H9 (cell line): Measurements from ENCODE around the gene RSPO1. TPM values are rescaled to one million over a fixed set of nuclear protein-coding genes. Genes with fewer than 3 reads are reported as not detected.

Source experiments
- DNase-seq: peaks from one replicate; pipeline ENCODE4 v3.0.0-alpha.2; 2017
- H2AFZ ChIP-seq: one replicate; pipeline ENCODE4 v1.6.1; 2013; ENCODE audit warnings: mild to moderate bottlenecking, low read length, control low read depth, moderate library complexity
- H2AK5ac ChIP-seq: 2 replicates; pipeline ENCODE4 v1.6.1; 2013; ENCODE audit warnings: low read length, control low read depth, mixed read lengths; ENCODE audit not compliant: insufficient read length
- H2BK120ac ChIP-seq: one replicate; pipeline ENCODE4 v1.6.1; 2013; ENCODE audit warnings: low read depth, mild to moderate bottlenecking, low read length, control low read depth, inconsistent platforms; ENCODE audit not compliant: poor library complexity, severe bottlenecking
- H2BK12ac ChIP-seq: 2 replicates; pipeline ENCODE4 v1.6.1; 2013; ENCODE audit warnings: low read length, control low read depth, mixed read lengths, low read depth; ENCODE audit not compliant: insufficient read length
- H2BK15ac ChIP-seq: 2 replicates; pipeline ENCODE4 v1.6.1; 2013; ENCODE audit warnings: low read depth, low read length, control low read depth
- H2BK20ac ChIP-seq: one replicate; pipeline ENCODE4 v1.6.1; 2013; ENCODE audit warnings: low read depth, mild to moderate bottlenecking, low read length, control low read depth, inconsistent platforms; ENCODE audit not compliant: poor library complexity, severe bottlenecking
- H2BK5ac ChIP-seq: 2 replicates; pipeline ENCODE4 v1.6.1; 2013; ENCODE audit warnings: low read length, control low read depth, mixed read lengths; ENCODE audit not compliant: insufficient read length
- H3K14ac ChIP-seq: 2 replicates; pipeline ENCODE4 v1.6.1; 2013; ENCODE audit warnings: low read length, control low read depth; ENCODE audit not compliant: insufficient read depth
- H3K18ac ChIP-seq: 2 replicates; pipeline ENCODE4 v1.6.1; 2013; ENCODE audit warnings: low read depth, mild to moderate bottlenecking, mixed read lengths, low read length, control low read depth; ENCODE audit not compliant: insufficient read length
- H3K23ac ChIP-seq: 2 replicates; pipeline ENCODE4 v1.6.1; 2013; ENCODE audit warnings: low read length, control low read depth, mixed read lengths, low read depth; ENCODE audit not compliant: insufficient read length
- H3K23me2 ChIP-seq: 2 replicates; pipeline ENCODE4 v1.6.1; 2013; ENCODE audit warnings: low read depth, mild to moderate bottlenecking, mixed read lengths, low read length, control low read depth; ENCODE audit not compliant: insufficient read length, poor library complexity, severe bottlenecking
- H3K27ac ChIP-seq: 2 replicates; pipeline ENCODE4 v1.5.1; 2013; ENCODE audit warnings: low read length, control low read depth, mixed read lengths, low read depth; ENCODE audit not compliant: insufficient read length
- H3K27me3 ChIP-seq: 2 replicates; pipeline ENCODE4 v1.6.1; 2013; ENCODE audit warnings: low read length, control low read depth, inconsistent platforms; ENCODE audit not compliant: insufficient read depth
- H3K4ac ChIP-seq: 2 replicates; pipeline ENCODE4 v1.6.1; 2013; ENCODE audit warnings: low read depth, mild to moderate bottlenecking, control low read depth, inconsistent platforms, low read length, moderate library complexity
- H3K4me1 ChIP-seq: 2 replicates; pipeline ENCODE4 v1.6.1; 2013; ENCODE audit warnings: low read length, control low read depth, inconsistent platforms; ENCODE audit not compliant: insufficient read depth
- H3K4me2 ChIP-seq: 2 replicates; pipeline ENCODE4 v1.6.1; 2013; ENCODE audit warnings: low read length, control low read depth, mixed read lengths; ENCODE audit not compliant: insufficient read length, insufficient read depth
- H3K56ac ChIP-seq: 2 replicates; pipeline ENCODE4 v1.6.1; 2013; ENCODE audit warnings: low read depth, mild to moderate bottlenecking, mixed read lengths, low read length, control low read depth; ENCODE audit not compliant: insufficient read length
- H3K79me1 ChIP-seq: 2 replicates; pipeline ENCODE4 v1.6.1; 2013; ENCODE audit warnings: low read depth, mild to moderate bottlenecking, moderate library complexity, low read length, control low read depth, inconsistent platforms; ENCODE audit not compliant: insufficient read depth, poor library complexity, severe bottlenecking
- H3K79me2 ChIP-seq: 2 replicates; pipeline ENCODE4 v1.6.1; 2013; ENCODE audit warnings: low read length, control low read depth, inconsistent platforms; ENCODE audit not compliant: insufficient read depth
- H3K9ac ChIP-seq: 2 replicates; pipeline ENCODE4 v1.6.1; 2013; ENCODE audit warnings: low read length, control low read depth, mixed read lengths; ENCODE audit not compliant: insufficient read length; ENCODE audit errors: extremely low read depth
- H3K9me3 ChIP-seq: one replicate; pipeline ENCODE4 v1.6.1; 2013; ENCODE audit warnings: low read depth, low read length, inconsistent platforms; ENCODE audit not compliant: control insufficient read depth
- H3T11ph ChIP-seq: one replicate; pipeline ENCODE4 v1.6.1; 2013; ENCODE audit warnings: mild to moderate bottlenecking, low read length, control low read depth, inconsistent platforms
- H4K20me1 ChIP-seq: one replicate; pipeline ENCODE4 v1.6.1; 2013; ENCODE audit not compliant: control insufficient read depth, insufficient read length, insufficient read depth
- H4K5ac ChIP-seq: 2 replicates; pipeline ENCODE4 v1.6.1; 2013; ENCODE audit warnings: low read depth, mild to moderate bottlenecking, mixed read lengths, low read length, control low read depth; ENCODE audit not compliant: insufficient read length
- H4K8ac ChIP-seq: replicated peaks from 2 replicates; pipeline ENCODE4 v1.6.1; 2013; ENCODE audit warnings: low read length, control low read depth, mixed read lengths, low read depth; ENCODE audit not compliant: insufficient read length
- H4K91ac ChIP-seq: 2 replicates; pipeline ENCODE4 v1.6.1; 2013; ENCODE audit warnings: low read depth, mild to moderate bottlenecking, moderate library complexity, mixed read lengths, low read length, control low read depth; ENCODE audit not compliant: insufficient read length
- H3K27ac Mint-ChIP-seq, 3 experiments: 2 replicates in 2 of 3; 3 replicates in 1 of 3; pipeline ENCODE4 v1.8.0; 2020 to 2021; ENCODE audit warnings: mixed read lengths in 3 of 3, mild to moderate bottlenecking in 1 of 3, moderate library complexity in 1 of 3
- H3K27me3 Mint-ChIP-seq: 2 replicates; pipeline ENCODE4 v1.8.0; 2021; ENCODE audit warnings: low read depth, mild to moderate bottlenecking, moderate library complexity, mixed read lengths
- H3K36me3 Mint-ChIP-seq, 3 experiments: 2 replicates in 2 of 3; 3 replicates in 1 of 3; pipeline ENCODE4 v1.8.0; 2020 to 2021; ENCODE audit warnings: low read depth in 3 of 3, mixed read lengths in 3 of 3; ENCODE audit not compliant: insufficient read depth in 1 of 3
- H3K4me1 Mint-ChIP-seq, 2 experiments: 2 replicates each; pipeline ENCODE4 v1.8.0; 2020; ENCODE audit warnings: mixed read lengths in 2 of 2
- H3K4me3 Mint-ChIP-seq, 2 experiments: 2 replicates in 1 of 2; 3 replicates in 1 of 2; pipeline ENCODE4 v1.8.0; 2020 to 2021; ENCODE audit warnings: mild to moderate bottlenecking in 2 of 2, mixed read lengths in 2 of 2, moderate library complexity in 1 of 2
- H3K9me3 Mint-ChIP-seq, 2 experiments: 2 replicates in 1 of 2; 3 replicates in 1 of 2; pipeline ENCODE4 v1.8.0; 2020; ENCODE audit warnings: mild to moderate bottlenecking in 2 of 2, mixed read lengths in 2 of 2, moderate library complexity in 1 of 2
- WGBS: extraction: QIAGEN DNeasy Blood & Tissue Kit; methylation state at CpG from one replicate; pipeline ENCODE4 v1.1.7; 2013; ENCODE audit warnings: missing lambda C conversion rate, low lambda C conversion rate, mixed read lengths; ENCODE audit not compliant: insufficient read length; ENCODE audit errors: extremely low coverage; 5-methylcytosine and 5-hydroxymethylcytosine counted together
- total RNA-seq: library from RNA; stranded (reverse); gene quantifications from 2 replicates; pipeline ENCODE4 v1.2.1, GENCODE V29; 2021
- TF ChIP-seq, protein P1 (sequence below): fragments of 200-600 bp; sonication (generic); conservative IDR thresholded peaks from 3 replicates; pipeline ENCODE4 v1.8.0; 2021; ENCODE audit warnings: antibody characterized with exemption, mild to moderate bottlenecking

The RSPO1 gene
- total RNA-seq, 1 experiment from 2014 or later = 0.35 TPM

DNA sequence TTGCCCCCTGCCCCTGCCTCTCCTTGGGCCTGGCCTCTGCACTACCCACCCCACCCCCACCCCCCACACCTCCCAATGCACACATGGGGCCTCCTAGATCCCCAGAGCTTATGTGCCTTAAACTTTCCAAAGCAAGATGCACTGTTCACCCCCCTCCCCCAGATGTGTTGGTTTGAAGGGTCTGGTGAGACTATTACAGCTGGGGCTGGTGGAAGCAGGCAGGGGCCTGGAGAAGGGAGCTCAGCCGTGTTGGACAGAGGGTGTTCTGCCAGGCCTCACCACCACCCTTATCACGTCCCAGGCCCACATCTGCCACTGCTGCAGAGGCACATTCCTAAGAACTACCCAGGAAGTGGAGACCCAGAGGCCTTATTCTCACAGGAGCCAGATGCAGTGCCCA, 18.3 kb upstream of the RSPO1 start:
- TF ChIP-seq, protein P1, sequence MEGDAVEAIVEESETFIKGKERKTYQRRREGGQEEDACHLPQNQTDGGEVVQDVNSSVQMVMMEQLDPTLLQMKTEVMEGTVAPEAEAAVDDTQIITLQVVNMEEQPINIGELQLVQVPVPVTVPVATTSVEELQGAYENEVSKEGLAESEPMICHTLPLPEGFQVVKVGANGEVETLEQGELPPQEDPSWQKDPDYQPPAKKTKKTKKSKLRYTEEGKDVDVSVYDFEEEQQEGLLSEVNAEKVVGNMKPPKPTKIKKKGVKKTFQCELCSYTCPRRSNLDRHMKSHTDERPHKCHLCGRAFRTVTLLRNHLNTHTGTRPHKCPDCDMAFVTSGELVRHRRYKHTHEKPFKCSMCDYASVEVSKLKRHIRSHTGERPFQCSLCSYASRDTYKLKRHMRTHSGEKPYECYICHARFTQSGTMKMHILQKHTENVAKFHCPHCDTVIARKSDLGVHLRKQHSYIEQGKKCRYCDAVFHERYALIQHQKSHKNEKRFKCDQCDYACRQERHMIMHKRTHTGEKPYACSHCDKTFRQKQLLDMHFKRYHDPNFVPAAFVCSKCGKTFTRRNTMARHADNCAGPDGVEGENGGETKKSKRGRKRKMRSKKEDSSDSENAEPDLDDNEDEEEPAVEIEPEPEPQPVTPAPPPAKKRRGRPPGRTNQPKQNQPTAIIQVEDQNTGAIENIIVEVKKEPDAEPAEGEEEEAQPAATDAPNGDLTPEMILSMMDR = no peak
- Histone ChIP-seq H3K27me3 (no peaks in the 10 kb centered on the region; the same call in 1 of the 2 replicates), H4K5ac (no peak overlapping the region), H3K79me2 (no peaks in the 10 kb centered on the region), H4K20me1 (no peaks in the 10 kb centered on the region), H3K9me3 (no peaks in the 10 kb centered on the region), H3K14ac (no peak overlapping the region), H3K23me2 (peaks cover 3% of the 10 kb centered on the region), H2BK5ac (no peak overlapping the region), H2AFZ (no peak overlapping the region), H3K4me1 (no peaks in the 10 kb centered on the region), H3K27ac (no peak overlapping the region), H3K4ac (no peak overlapping the region), H4K91ac (no peak overlapping the region), H2BK12ac (no peak overlapping the region), H3T11ph (no peak overlapping the region), H3K18ac (no peak overlapping the region), H2AK5ac (no peak overlapping the region), H4K8ac (no peak overlapping the region), H2BK120ac (no peak overlapping the region), H3K56ac (no peak overlapping the region), H3K79me1 (no peaks in the 10 kb centered on the region), H2BK20ac (no peak overlapping the region), H3K9ac (no peak overlapping the region), H2BK15ac (no peak overlapping the region), H3K4me2 (no peak overlapping the region), H3K23ac (no peak overlapping the region)
- no CpG with 5 or more reads among the region's 2 CpGs for WGBS
- Mint-ChIP-seq H3K4me3 (no peak overlapping the region), H3K27me3 (peaks cover 43% of the 10 kb centered on the region), H3K27ac (no peak overlapping the region; a peak in 1 of 7 replicates), H3K4me1 (peaks cover 0 to 16% of the 10 kb centered on the region in 2 experiments; a peak in 3 of 4 replicates), H3K36me3 (no peaks in the 10 kb centered on the region), H3K9me3 (no peaks in the 10 kb centered on the region)
- DNase-seq = no peak
